Activated CD4-positive, alpha-beta T cell treated with anti-CD3 and anti-CD28 coated beads, Interleukin-2, amount 10 ng/mL, durations not matched to agents 24 days and 14 days (primary cell): Measurements from ENCODE around the gene KRT2. TPM values are rescaled to one million over a fixed set of nuclear protein-coding genes. Genes with fewer than 3 reads are reported as not detected.
"Not testable (repeated sequence)": the region's sequence is repeated elsewhere in the genome, so short reads cannot be mapped to it uniquely, and the experiment has no call there.

Experiments
- DNase-seq: peaks from one replicate; pipeline ENCODE4 v3.0.0; 2022
- H3K27ac Mint-ChIP-seq: one replicate; pipeline ENCODE4 v1.8.0; 2022; ENCODE audit warnings: mild to moderate bottlenecking, mixed read lengths
- H3K27me3 Mint-ChIP-seq: one replicate; pipeline ENCODE4 v1.8.0; 2022; ENCODE audit warnings: mixed read lengths
- H3K36me3 Mint-ChIP-seq: one replicate; pipeline ENCODE4 v1.8.0; 2022; ENCODE audit warnings: low read depth, mild to moderate bottlenecking, mixed read lengths
- H3K4me1 Mint-ChIP-seq: one replicate; pipeline ENCODE4 v1.8.0; 2021; ENCODE audit warnings: mixed read lengths
- H3K4me3 Mint-ChIP-seq: one replicate; pipeline ENCODE4 v1.8.0; 2022; ENCODE audit warnings: mild to moderate bottlenecking, moderate library complexity, mixed read lengths
- H3K9me3 Mint-ChIP-seq: one replicate; pipeline ENCODE4 v1.8.0; 2021; ENCODE audit warnings: mixed read lengths
- intact Hi-C: fragments of 100-400 bp; cut with micrococcal nuclease; formaldehyde crosslinking; loops from one replicate; pipeline ENCODE4 v1.15.1; 2023
- total RNA-seq: library from RNA; stranded (reverse); gene quantifications from 2 replicates; pipeline ENCODE4 v1.2.3, GENCODE V29; 2022

Gene KRT2
- total RNA-seq, 1 donor from 2014 or later, result not detected

DNA sequence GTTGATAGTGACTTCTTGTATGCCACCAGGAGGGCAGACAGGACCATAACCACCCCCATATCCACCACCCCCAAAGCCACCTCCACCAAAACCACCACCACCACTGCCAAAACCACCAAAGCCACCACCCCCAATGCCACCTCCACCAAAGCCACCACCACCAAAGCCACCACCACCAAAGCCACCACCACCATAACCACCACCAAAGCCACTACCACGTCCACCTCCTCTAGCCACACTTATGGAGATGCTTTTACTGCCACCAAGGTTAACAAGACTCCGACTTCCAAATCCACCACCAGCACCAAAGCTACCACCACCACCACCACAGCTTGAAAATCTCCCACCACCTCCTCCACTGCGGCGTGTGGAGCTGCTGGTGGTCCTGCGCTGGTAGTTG lies 27.9 kb upstream of the KRT2 start:
- DNase-seq, result no peak
- Mint-ChIP-seq H3K9me3 (no peaks in the 10 kb centered on the region), H3K36me3 (no peaks in the 10 kb centered on the region), H3K4me3 (no peak overlapping the region), H3K27me3 (peaks cover 24% of the 10 kb centered on the region), H3K4me1 (peaks cover 10% of the 10 kb centered on the region), H3K27ac (no peak overlapping the region)
- intact Hi-C loops, result no loop called here

DNA sequence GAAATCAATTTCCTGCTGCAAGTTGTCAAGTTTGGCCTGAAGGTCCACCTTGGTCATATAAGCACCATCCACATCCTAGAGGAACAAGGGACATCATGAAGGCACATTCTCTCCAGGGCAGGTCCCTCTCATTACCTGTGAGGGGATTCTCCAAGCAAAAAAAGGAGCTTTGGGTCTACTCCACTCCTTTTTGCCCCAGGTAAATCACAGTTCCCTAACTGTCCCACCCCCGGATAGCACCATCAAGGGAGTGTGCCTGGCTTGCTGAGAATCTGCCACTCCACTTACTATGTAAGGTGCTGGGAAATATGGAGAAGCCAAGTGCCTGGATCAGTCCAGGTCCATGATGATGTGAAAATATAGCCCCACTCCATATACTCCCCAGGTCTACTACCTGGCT lies 25.7 kb upstream of the KRT2 start:
- intact Hi-C loops, result no loop called here
- H3K9me3 Mint-ChIP-seq, result no peaks in the 10 kb centered on the region
- no peak for DNase-seq
- H3K36me3 Mint-ChIP-seq, result no peaks in the 10 kb centered on the region
- no peak overlapping the region for H3K4me3 Mint-ChIP-seq
- H3K27ac Mint-ChIP-seq, result no peak overlapping the region
- peaks cover 10% of the 10 kb centered on the region for H3K4me1 Mint-ChIP-seq
- peaks cover 23% of the 10 kb centered on the region for H3K27me3 Mint-ChIP-seq

DNA sequence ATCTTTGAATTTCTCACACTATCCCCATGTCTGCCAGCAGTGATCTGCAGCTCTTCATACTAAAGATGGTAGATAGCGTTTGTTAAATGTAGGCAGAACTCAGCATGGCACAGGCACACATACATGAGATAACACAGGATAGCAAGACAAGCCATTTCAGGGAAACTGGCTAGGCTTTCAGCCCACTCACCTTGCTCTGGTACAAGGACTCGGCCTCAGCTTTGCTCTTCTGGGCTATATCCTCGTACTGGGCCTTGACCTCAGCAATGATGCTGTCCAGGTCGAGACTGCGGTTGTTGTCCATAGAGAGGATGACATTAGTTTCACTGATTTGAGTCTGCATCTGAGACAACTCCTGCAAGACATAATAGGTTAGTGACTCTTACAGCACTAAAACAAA lies 25.1 kb upstream of the KRT2 start:
- DNase-seq, result no peak
- intact Hi-C loops, result no loop called here
- H3K36me3 Mint-ChIP-seq, result no peaks in the 10 kb centered on the region
- peaks cover 23% of the 10 kb centered on the region for H3K27me3 Mint-ChIP-seq
- no peak overlapping the region for H3K4me3 Mint-ChIP-seq
- peaks cover 10% of the 10 kb centered on the region for H3K4me1 Mint-ChIP-seq
- no peaks in the 10 kb centered on the region for H3K9me3 Mint-ChIP-seq
- H3K27ac Mint-ChIP-seq, result no peak overlapping the region

DNA sequence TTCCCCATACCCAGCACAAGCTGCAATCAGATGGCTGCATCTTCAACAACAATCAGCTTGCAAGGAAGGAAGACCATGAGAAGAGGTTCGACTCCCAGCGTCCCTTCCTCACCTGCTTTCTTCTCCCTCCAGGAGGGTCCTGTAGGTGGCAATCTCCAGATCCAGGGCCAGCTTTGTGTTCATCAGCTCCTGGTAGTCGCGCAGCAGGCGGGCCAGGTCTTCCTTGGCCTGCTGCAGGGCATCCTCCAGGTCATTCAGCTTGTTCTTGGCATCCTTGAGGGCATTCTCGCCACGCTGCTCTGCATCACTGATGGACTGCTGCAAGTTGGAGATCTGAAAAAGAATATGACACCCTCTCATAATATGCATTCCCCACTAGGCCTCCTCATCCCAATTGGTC lies 24.2 kb upstream of the KRT2 start:
- no peak for DNase-seq
- Mint-ChIP-seq H3K27me3 (peaks cover 23% of the 10 kb centered on the region), H3K27ac (no peak overlapping the region), H3K9me3 (no peaks in the 10 kb centered on the region), H3K36me3 (no peaks in the 10 kb centered on the region), H3K4me1 (peaks cover 4% of the 10 kb centered on the region), H3K4me3 (no peak overlapping the region)
- intact Hi-C loops, result no loop called here

DNA sequence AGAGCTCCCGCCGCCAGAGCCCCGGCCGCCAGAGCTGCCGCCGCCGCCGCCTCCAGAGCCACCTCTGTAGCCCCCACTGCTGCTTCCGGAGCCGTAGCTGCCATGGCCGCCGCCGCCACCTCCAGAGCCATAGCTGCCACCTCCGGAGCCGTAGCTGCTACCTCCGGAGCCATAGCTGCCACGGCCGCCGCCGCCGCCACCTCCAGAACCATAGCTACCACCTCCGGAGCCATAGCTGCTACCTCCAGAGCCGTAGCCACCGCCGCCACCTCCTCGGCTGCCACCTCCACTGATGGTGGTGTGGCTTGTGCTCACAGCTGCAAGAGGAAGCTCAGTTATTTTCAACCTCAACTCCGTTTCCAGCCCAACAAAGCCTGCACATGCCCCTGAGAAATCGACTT lies 23.3 kb upstream of the KRT2 start:
- Mint-ChIP-seq H3K27me3 (peaks cover 23% of the 10 kb centered on the region), H3K9me3 (no peaks in the 10 kb centered on the region), H3K36me3 (no peaks in the 10 kb centered on the region), H3K4me1 (peaks cover 2% of the 10 kb centered on the region), H3K4me3 (no peak overlapping the region), H3K27ac (no peak overlapping the region)
- no peak for DNase-seq
- intact Hi-C loops, result no loop called here

DNA sequence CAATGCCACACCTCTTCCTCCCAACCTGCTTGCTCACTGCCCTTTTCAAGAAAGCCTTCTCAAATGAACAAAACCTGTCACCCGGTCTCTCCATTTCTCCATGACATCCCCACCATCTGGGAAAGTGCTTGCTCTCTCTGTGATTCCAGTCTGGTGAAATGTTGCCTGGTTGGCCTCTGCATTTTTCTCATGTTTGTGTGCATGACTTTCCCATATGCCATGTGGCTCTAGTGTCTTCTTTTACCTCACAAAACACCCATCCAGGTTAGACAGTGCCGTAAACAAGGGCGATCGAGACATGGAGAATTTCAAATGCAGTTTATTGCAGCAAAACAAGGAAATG lies 22.4 kb upstream of the KRT2 start:
- Mint-ChIP-seq H3K27me3 (peaks cover 21% of the 10 kb centered on the region), H3K27ac (no peak overlapping the region), H3K4me1 (peaks cover 2% of the 10 kb centered on the region), H3K4me3 (no peak overlapping the region), H3K36me3 (no peaks in the 10 kb centered on the region), H3K9me3 (no peaks in the 10 kb centered on the region)
- no peak for DNase-seq
- intact Hi-C loops, result no loop called here

GRCh38 chr12:52673713-52674432 lies 21.9 kb upstream of the KRT2 start:
- H3K36me3 Mint-ChIP-seq, result no peaks in the 10 kb centered on the region
- H3K4me3 Mint-ChIP-seq, result no peak overlapping the region
- intact Hi-C loops, result no loop called here
- no peak for DNase-seq
- peaks cover 21% of the 10 kb centered on the region for H3K27me3 Mint-ChIP-seq
- H3K4me1 Mint-ChIP-seq, result peaks cover 2% of the 10 kb centered on the region
- no peaks in the 10 kb centered on the region for H3K9me3 Mint-ChIP-seq
- H3K27ac Mint-ChIP-seq, result no peak overlapping the region

- peaks cover 2% of the 10 kb centered on the region for H3K4me1 Mint-ChIP-seq
- H3K36me3 Mint-ChIP-seq, result no peaks in the 10 kb centered on the region
- no peaks in the 10 kb centered on the region for H3K9me3 Mint-ChIP-seq
- H3K27ac Mint-ChIP-seq, result no peak overlapping the region
- H3K27me3 Mint-ChIP-seq, result peaks cover 17% of the 10 kb centered on the region
- intact Hi-C loops, result no loop called here
- no peak for DNase-seq
- H3K4me3 Mint-ChIP-seq, result no peak overlapping the region
These were observed 21.2 kb upstream of the KRT2 start for GRCh38 chr12:52673217-52673616.

DNA sequence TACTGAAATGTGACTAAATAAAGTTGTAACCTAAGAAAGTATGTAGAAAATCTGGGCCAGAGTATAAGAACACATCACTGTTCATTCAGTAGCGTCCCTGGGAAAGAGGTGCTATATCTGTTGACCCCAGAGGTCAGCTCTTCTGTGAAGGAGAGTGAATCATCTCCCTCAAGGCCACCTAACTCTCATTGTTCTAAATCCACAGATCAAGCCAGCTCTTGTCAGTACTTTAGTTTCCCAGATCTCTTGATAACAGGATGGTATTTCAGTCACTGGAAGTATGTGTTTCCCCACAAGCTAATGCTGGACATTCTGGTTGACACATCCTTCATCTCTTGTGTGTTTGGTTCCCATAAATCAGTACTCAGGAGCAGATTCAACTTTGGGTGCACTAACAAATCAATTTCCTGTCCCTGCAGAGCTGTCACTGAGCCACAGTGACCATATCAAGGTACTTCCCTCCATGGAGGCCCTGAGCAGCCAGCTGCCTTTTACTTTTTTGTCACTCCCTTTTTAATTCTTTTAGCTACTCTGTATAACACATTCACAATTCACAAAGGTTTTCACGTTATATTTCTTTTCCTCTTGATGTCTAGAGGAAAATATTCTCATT lies 20.4 kb upstream of the KRT2 start:
- intact Hi-C loops, result no loop called here
- peaks cover 13% of the 10 kb centered on the region for H3K27me3 Mint-ChIP-seq
- H3K4me1 Mint-ChIP-seq, result peaks cover 2% of the 10 kb centered on the region
- no peaks in the 10 kb centered on the region for H3K9me3 Mint-ChIP-seq
- H3K4me3 Mint-ChIP-seq, result no peak overlapping the region
- H3K36me3 Mint-ChIP-seq, result no peaks in the 10 kb centered on the region
- H3K27ac Mint-ChIP-seq, result no peak overlapping the region
- DNase-seq, result no peak

GRCh38 chr12:52670961-52671360 lies 18.9 kb upstream of the KRT2 start:
- H3K4me3 Mint-ChIP-seq, result no peak overlapping the region
- no peak overlapping the region for H3K27ac Mint-ChIP-seq
- H3K9me3 Mint-ChIP-seq, result no peaks in the 10 kb centered on the region
- no peak for DNase-seq
- intact Hi-C loops, result no loop called here
- H3K36me3 Mint-ChIP-seq, result no peaks in the 10 kb centered on the region
- peaks cover 14% of the 10 kb centered on the region for H3K27me3 Mint-ChIP-seq
- no peaks in the 10 kb centered on the region for H3K4me1 Mint-ChIP-seq

DNA sequence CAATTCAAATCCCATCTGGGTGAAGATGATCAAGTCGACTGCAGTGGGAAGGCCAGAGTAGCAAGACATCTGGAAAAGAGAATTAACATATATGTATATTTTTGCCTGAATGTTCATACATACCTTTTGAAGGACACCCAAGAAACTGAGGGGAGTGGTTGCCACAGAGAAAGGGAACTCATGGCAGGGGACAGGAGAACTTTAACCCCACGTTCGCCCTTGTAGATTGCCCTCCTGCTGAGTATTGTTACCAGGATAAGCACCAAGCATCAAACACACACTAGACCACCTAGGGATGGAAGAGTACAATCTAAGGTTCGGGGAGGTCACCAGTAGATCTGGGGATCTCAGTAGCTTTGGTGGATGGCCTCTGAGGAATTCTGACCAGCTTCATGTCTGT lies 18.5 kb upstream of the KRT2 start:
- Mint-ChIP-seq H3K9me3 (no peaks in the 10 kb centered on the region), H3K27me3 (peaks cover 14% of the 10 kb centered on the region), H3K27ac (no peak overlapping the region), H3K4me3 (no peak overlapping the region), H3K4me1 (no peaks in the 10 kb centered on the region), H3K36me3 (no peaks in the 10 kb centered on the region)
- DNase-seq, result no peak
- intact Hi-C loops, result no loop called here

DNA sequence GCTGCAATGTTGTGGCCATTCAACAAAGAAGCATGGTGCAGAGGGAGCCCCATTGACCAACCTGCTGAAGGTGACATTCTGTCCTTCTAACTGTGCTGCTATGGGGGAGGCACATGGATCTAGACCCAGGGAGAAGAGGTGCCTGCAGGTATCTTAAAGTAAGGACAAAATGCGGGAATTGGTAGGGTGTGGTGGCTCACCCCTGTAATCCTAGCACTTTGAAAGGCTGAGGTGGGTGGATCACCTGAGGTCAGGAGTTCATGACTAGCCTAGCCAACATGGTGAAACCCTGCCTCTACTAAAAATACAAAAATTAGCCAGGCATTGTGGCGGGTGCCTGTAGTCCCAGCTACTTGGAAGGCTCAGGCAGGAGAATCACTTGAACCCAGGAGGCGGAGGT lies 17.9 kb upstream of the KRT2 start:
- H3K4me3 Mint-ChIP-seq, H3K36me3 Mint-ChIP-seq, intact Hi-C loops, H3K9me3 Mint-ChIP-seq, DNase-seq, H3K27ac Mint-ChIP-seq, H3K4me1 Mint-ChIP-seq: not testable (repeated sequence)
- H3K27me3 Mint-ChIP-seq, result peaks cover 16% of the 10 kb centered on the region

DNA sequence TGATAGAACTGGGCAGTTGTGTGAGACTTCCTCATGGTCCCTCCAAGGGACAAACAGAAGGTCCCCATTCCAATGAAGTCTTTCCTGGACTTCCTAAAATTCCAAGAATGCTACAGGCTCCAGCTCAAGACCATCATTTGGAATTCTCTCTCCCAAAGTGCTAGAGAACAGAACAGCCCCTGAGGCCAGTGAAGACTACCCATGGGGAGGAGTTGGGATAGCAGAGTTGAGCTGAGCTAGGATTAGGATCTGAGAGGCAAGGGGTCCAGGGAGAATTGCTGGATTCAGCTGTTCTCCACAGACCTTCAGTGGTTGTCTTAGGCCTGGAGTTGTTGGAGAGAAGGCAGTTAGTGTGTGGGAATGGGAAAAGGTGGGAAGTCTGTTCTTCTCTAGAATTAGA lies 17.4 kb upstream of the KRT2 start:
- Mint-ChIP-seq H3K4me1 (no peaks in the 10 kb centered on the region), H3K27ac (no peak overlapping the region), H3K36me3 (no peaks in the 10 kb centered on the region), H3K9me3 (no peaks in the 10 kb centered on the region), H3K27me3 (peaks cover 16% of the 10 kb centered on the region), H3K4me3 (no peak overlapping the region)
- intact Hi-C loops, result no loop called here
- DNase-seq, result no peak

DNA sequence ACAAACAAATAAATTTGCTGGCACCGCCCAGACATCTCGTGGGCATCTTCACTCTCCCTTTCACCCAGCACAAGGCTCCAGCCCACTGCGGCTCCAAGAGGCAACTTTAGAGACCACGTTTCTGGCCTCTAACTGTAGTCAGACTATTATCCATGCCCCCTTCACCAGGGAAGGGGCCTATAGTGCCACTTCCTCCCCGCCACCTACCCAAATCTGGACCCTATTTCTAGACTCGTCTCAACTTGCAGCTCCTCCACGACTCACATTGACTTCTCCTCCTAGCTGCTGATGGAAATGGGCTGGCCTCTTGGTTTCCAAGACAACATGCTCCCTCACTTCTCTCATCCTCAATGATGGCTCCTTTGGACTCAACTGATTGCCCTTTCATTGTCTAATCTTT lies 15.9 kb upstream of the KRT2 start:
- intact Hi-C loops, result no loop called here
- no peaks in the 10 kb centered on the region for H3K4me1 Mint-ChIP-seq
- H3K36me3 Mint-ChIP-seq, result no peaks in the 10 kb centered on the region
- peaks cover 20% of the 10 kb centered on the region for H3K27me3 Mint-ChIP-seq
- H3K9me3 Mint-ChIP-seq, result no peaks in the 10 kb centered on the region
- H3K4me3 Mint-ChIP-seq, result no peak overlapping the region
- no peak for DNase-seq
- no peak overlapping the region for H3K27ac Mint-ChIP-seq

DNA sequence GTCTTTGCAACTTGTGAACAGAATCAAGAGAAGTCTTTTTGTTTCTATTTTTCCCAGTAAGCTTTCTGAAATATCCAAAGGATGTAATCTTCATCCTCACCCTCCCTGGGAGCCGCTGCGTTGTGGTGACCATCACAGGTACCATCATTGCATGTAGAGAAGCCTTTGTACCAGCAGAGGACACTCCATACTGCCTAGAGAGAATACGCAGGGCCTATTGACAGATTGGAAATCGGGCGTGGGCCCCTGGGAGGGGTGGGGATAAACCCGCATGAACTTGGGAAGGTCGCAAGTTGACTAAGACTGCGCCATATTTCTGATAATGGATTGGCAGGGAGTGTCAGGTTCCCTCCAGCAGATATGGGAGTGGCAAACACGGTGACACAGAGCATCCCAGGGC lies 15.5 kb upstream of the KRT2 start:
- no peak for DNase-seq
- H3K27me3 Mint-ChIP-seq, result peaks cover 20% of the 10 kb centered on the region
- no peaks in the 10 kb centered on the region for H3K4me1 Mint-ChIP-seq
- no peak overlapping the region for H3K4me3 Mint-ChIP-seq
- intact Hi-C loops, result no loop called here
- no peaks in the 10 kb centered on the region for H3K9me3 Mint-ChIP-seq
- H3K27ac Mint-ChIP-seq, result no peak overlapping the region
- no peaks in the 10 kb centered on the region for H3K36me3 Mint-ChIP-seq
